BE2C (cell line): ENCODE measurements around the gene HPS1.
A peak's percentile ranks its signal among the peaks of the same experiment; 100 is the strongest.

Experiments used
- DNase-seq: peaks from one replicate; pipeline ENCODE4 v3.0.0-alpha.2; 2020
- H3K27me3 ChIP-seq: fragments of 250-450 bp; sonication (Bioruptor Pico); 2 replicates; pipeline ENCODE4 v1.5.1; 2020; ENCODE audit warnings: mild to moderate bottlenecking
- H3K36me3 ChIP-seq: fragments of 250-450 bp; sonication (Bioruptor Pico); 2 replicates; pipeline ENCODE4 v1.5.1; 2020; ENCODE audit warnings: mild to moderate bottlenecking
- H3K4me1 ChIP-seq: fragments of 250-450 bp; sonication (Bioruptor Pico); 2 replicates; pipeline ENCODE4 v1.5.1; 2020
- H3K4me3 ChIP-seq: 2 replicates; pipeline ENCODE4 v1.5.1; 2011; ENCODE audit warnings: low read depth, low read length
- H3K9me3 ChIP-seq: fragments of 250-450 bp; sonication (Bioruptor Pico); 2 replicates; pipeline ENCODE4 v1.5.1; 2020
- CTCF ChIP-seq: IDR thresholded peaks from 2 replicates; pipeline ENCODE4 v1.5.1; 2012; ENCODE audit warnings: mild to moderate bottlenecking, low read depth, low read length

The HPS1 gene

GRCh38 chr10:98431016-98431415, 15.7 kb downstream of the HPS1 start:
- no peaks in the 10 kb centered on the region for H3K36me3 ChIP-seq
- TF ChIP-seq CTCF: no peak
- no peaks in the 10 kb centered on the region for H3K9me3 ChIP-seq
- no peak for DNase-seq
- no peak overlapping the region for H3K4me3 ChIP-seq
- no peaks in the 10 kb centered on the region for H3K4me1 ChIP-seq
- no peaks in the 10 kb centered on the region for H3K27me3 ChIP-seq

GRCh38 chr10:98430427-98430826, 16.3 kb downstream of the HPS1 start:
- no peak overlapping the region for H3K4me3 ChIP-seq
- H3K9me3 ChIP-seq: no peaks in the 10 kb centered on the region
- DNase-seq: no peak
- no peaks in the 10 kb centered on the region for H3K27me3 ChIP-seq
- no peaks in the 10 kb centered on the region for H3K36me3 ChIP-seq
- no peaks in the 10 kb centered on the region for H3K4me1 ChIP-seq
- no peak for TF ChIP-seq CTCF

GRCh38 chr10:98429320-98430072, 17.2 kb downstream of the HPS1 start:
- Histone ChIP-seq H3K27me3 (no peaks in the 10 kb centered on the region), H3K9me3 (no peaks in the 10 kb centered on the region), H3K36me3 (no peaks in the 10 kb centered on the region), H3K4me3 (no peak overlapping the region), H3K4me1 (no peaks in the 10 kb centered on the region)
- no peak for TF ChIP-seq CTCF
- DNase-seq: no peak

- no peak for TF ChIP-seq CTCF
- Histone ChIP-seq H3K4me1 (no peaks in the 10 kb centered on the region), H3K4me3 (no peak overlapping the region), H3K36me3 (no peaks in the 10 kb centered on the region), H3K9me3 (no peaks in the 10 kb centered on the region), H3K27me3 (no peaks in the 10 kb centered on the region)
- no peak for DNase-seq
Measured at GRCh38 chr10:98427011-98427515, 19.7 kb downstream of the HPS1 start.

- TF ChIP-seq CTCF: peak; percentile 83
- no peaks in the 10 kb centered on the region for H3K36me3 ChIP-seq
- H3K27me3 ChIP-seq: no peaks in the 10 kb centered on the region
- no peak overlapping the region for H3K4me3 ChIP-seq
- peak; percentile 59 for DNase-seq
- peaks cover 5% of the 10 kb centered on the region for H3K4me1 ChIP-seq
- no peaks in the 10 kb centered on the region for H3K9me3 ChIP-seq
Measured at GRCh38 chr10:98425511-98426352, 21.0 kb downstream of the HPS1 start.
